DMS79 (cell line): ENCODE measurements around the gene HMGCLL1.

Source experiments
- DNase-seq: peaks from one replicate; lab custom pipeline; 2025; lab: John Stamatoyannopoulos, UW

HMGCLL1 gene

GRCh38 chr6:55443238-55444134 is 135.5 kb downstream of the HMGCLL1 start:
- no peak for DNase-seq

- no peak for DNase-seq
Observed at GRCh38 chr6:55438203-55438602, 140.8 kb downstream of the HMGCLL1 start.

DNA sequence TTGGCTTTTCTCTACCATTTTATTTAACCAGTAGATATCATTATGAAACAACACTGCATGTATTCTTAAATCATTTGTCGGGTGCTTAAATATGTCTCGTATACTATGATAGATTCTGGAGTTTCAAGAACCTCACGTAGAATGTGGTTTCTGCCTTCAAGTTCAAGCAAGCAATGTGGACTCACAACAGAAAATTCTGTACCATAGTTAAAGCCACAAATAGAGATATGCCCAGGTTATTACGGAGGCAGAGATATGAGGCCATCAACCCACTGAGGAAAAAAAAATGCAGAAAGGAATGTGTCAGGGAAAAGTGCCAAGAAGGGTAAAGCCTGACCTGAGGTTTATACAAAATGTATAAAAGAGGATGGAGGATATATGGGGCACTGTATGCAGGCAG is 141.9 kb downstream of the HMGCLL1 start:
- DNase-seq, result no peak

DNA sequence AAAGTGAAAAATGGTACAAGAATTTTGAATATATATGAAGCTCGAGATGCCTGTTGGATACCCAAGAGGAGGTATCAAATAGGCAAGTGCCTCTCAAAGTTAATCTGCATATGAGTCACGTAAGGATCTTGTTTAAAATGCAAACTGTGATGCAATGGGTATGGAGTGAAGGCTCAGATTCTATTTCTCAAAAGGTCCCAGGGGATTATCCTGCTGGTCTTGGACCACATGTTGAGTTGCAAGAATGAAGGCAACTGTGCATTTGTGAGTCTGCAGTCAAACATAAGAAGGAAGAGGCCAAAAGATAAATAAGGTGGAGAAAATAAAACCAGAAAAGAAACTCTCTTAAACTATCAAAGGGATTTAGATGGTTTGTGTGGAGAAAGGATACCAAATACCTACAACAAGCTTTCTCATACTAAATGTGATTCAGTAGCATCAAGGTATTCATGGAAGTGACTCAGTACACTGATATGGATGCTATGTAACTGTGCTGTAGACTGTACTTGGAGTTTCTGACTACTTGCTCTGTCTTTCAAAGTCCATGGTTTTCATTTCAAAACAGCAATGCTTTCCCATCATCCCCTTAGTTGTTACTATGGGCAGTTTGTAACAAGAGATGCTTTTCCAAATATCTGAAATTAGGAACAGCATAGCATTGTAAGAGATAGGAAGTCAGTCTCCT is 145.4 kb downstream of the HMGCLL1 start:
- no peak for DNase-seq

GRCh38 chr6:55423933-55424332 is 155.1 kb downstream of the HMGCLL1 start:
- DNase-seq, result no peak

GRCh38 chr6:55410674-55411073 is 168.3 kb downstream of the HMGCLL1 start:
- no peak for DNase-seq

GRCh38 chr6:55405474-55406235 is 173.3 kb downstream of the HMGCLL1 start:
- DNase-seq, result no peak

DNA sequence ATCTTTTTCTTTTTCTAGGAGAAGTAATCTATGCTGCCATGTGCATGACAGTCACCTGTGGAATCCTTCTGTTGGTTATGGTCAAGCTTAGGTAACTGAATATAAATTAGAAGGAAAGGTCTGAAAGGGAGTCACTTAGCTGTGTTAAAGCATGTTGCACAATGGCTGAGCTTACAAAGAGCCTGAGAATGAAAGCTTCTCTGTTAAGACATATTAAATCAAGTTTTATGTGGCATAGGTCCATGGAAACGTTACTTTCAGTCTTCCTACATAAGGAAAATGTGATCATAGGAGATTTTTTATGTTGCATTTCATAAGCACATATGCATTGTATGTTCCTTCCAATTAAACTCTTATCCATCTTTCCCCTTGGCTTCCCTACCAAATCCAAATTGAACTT is 179.6 kb downstream of the HMGCLL1 start:
- no peak for DNase-seq

DNA sequence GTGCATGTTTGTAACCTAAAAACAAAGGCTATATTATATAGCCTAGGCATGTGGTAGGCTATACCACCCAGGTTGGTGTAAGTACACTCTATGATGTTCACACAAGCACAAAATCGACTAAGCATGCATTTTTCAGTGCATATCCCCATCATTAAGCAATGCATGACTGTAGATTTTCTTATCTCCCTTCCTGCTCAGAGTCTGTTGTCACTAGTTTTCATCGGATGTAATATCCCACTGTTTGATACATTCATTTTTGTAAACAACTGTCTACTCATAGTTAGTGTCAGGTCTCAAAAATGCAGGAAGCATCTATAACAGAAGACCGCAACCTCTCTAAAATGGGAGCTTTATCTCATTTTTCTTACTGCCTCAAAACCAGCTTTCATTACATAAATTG is 181.0 kb downstream of the HMGCLL1 start:
- no peak for DNase-seq

DNA sequence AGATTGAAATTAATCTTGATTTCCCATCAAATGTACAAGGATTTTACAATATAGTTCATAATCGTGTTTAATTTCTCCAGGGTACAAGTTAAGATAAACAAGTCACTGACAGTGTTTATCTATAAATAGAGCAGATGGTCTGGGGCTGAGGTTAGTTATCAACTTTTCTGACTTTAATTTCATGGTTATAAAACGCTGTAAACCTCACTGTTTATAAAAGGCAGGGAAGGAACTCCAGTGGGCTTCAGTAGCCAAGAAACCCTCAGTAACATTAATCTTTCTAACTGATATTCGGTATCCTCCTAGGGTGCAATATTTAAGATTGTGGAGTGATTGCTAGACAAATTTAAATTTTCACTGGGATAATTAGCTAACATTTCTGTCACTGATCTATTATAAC is 183.1 kb downstream of the HMGCLL1 start:
- no peak for DNase-seq

DNA sequence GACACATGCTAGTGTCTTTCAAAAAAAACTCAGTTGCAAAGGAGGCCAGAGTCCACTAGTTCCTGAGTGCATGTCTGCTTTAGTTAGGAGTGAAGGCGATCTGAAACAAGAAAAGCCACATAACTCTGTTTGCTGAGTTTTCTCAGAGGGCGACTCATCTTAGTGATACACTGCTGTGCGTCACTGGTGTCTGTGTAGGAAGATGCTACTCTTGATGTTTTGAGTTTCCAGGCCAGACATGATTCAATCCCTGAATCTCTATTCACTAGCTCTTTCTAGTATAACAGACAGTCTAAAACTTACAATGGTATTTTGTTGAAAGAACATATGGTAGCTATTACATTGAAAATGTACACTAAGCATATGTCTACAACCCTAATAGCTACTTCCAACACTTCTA is 190.8 kb downstream of the HMGCLL1 start:
- no peak for DNase-seq
